ENCODE measurements around the gene SLC35A3. TPM values are rescaled to one million over a fixed set of nuclear protein-coding genes. Genes with fewer than 3 reads are reported as not detected.

Gene SLC35A3
- total RNA-seq, 2 donors from 2014 or later = 23.2 to 32.0 TPM

DNA sequence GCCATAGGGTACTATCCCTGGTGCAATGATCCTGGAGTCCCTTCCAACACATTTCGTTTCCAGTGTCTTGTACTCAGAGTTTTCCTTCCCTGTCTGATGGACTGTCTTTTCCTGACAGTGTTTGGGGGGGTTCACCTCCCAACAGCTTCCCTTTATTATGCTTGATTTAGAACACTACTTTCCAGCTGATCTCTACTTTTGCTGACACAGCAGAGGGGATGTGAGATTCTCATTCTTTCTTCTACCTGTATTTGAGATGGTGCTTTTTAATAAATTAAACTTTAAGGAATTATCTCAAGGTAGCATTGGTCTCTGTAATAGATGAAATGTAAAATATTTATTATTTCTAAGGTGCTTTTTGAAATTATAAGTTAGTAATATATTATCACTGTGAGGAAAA, 41.0 kb downstream of the SLC35A3 start:
- TF ChIP-seq, protein P1, sequence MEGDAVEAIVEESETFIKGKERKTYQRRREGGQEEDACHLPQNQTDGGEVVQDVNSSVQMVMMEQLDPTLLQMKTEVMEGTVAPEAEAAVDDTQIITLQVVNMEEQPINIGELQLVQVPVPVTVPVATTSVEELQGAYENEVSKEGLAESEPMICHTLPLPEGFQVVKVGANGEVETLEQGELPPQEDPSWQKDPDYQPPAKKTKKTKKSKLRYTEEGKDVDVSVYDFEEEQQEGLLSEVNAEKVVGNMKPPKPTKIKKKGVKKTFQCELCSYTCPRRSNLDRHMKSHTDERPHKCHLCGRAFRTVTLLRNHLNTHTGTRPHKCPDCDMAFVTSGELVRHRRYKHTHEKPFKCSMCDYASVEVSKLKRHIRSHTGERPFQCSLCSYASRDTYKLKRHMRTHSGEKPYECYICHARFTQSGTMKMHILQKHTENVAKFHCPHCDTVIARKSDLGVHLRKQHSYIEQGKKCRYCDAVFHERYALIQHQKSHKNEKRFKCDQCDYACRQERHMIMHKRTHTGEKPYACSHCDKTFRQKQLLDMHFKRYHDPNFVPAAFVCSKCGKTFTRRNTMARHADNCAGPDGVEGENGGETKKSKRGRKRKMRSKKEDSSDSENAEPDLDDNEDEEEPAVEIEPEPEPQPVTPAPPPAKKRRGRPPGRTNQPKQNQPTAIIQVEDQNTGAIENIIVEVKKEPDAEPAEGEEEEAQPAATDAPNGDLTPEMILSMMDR (IDR thresholded peaks at IDR 0.05) = no peak
- DNase-seq (ENCODE audit: low spot score) (no peak), ATAC-seq (ENCODE audit: insufficient number of reproducible peaks, low FRiP score, low read depth) (no peak)
- Histone ChIP-seq H3K4me3 (no peak overlapping the region), H3K27me3 (replicated peaks; ENCODE audit: insufficient read depth) (no peaks in the 10 kb centered on the region), H3K9me3 (no peaks in the 10 kb centered on the region), H3K27ac (no peak overlapping the region), H3K36me3 (peaks cover 6% of the 10 kb centered on the region), H3K4me1 (ENCODE audit: control insufficient read depth in 1 of 2, low read depth in 2 of 2) (no peaks in the 10 kb centered on the region)

DNA sequence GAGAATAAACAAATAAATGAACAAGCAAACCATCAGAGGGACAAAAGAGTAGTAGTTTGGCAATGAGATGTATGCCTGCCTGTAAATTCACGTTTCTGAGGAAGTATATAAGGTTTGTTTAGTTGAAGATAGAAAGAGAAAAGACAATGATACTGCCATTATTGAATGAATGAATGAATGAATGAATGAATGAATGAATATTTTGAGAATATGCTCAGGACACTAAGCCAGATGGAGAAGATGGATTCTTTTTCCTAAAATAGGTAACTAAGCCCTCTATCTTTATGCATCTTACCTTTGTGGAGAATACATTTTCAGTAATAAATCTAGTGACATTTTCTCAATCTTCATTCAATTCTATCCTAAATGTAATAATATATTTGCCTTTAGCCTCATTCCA, 49.4 kb downstream of the SLC35A3 start:
- ATAC-seq (ENCODE audit: insufficient number of reproducible peaks, low FRiP score, low read depth) (no peak), DNase-seq (ENCODE audit: low spot score) (no peak)
- Histone ChIP-seq H3K27ac (no peak overlapping the region), H3K9me3 (no peaks in the 10 kb centered on the region), H3K4me1 (ENCODE audit: control insufficient read depth in 1 of 2, low read depth in 2 of 2) (no peaks in the 10 kb centered on the region), H3K27me3 (replicated peaks; ENCODE audit: insufficient read depth) (no peaks in the 10 kb centered on the region), H3K36me3 (no peaks in the 10 kb centered on the region), H3K4me3 (no peak overlapping the region)
- TF ChIP-seq, protein P1 (IDR thresholded peaks at IDR 0.05) = no peak

DNA sequence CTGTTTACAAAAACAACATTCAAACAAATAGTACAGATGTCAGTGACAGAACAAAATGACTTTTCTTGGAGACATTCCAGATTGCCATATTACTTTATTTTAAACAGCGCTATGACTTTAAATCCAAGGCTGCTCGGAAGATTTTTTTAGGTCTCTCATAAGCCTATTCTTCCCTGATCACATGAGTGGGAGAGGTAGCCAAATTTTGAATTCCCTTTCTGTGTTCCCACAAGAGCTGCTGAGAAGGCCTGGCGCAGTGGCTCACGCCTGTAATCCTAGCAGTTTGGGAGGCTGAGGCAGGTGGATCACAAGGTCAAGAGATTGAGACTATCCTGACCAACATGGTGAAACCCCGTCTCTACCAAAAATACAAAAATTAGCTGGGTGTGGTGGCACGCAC, 53.7 kb downstream of the SLC35A3 start:
- ATAC-seq (ENCODE audit: insufficient number of reproducible peaks, low FRiP score, low read depth) (no peak), DNase-seq (ENCODE audit: low spot score) (no peak)
- TF ChIP-seq, protein P1 (IDR thresholded peaks at IDR 0.05) = no peak
- no peaks in the 10 kb centered on the region for H3K9me3 ChIP-seq
- H3K4me3 ChIP-seq = no peak overlapping the region
- no peaks in the 10 kb centered on the region for H3K4me1 ChIP-seq (ENCODE audit: control insufficient read depth in 1 of 2, low read depth in 2 of 2)
- no peaks in the 10 kb centered on the region for H3K27me3 ChIP-seq (replicated peaks; ENCODE audit: insufficient read depth)
- H3K27ac ChIP-seq = no peak overlapping the region
- H3K36me3 ChIP-seq = no peaks in the 10 kb centered on the region

DNA sequence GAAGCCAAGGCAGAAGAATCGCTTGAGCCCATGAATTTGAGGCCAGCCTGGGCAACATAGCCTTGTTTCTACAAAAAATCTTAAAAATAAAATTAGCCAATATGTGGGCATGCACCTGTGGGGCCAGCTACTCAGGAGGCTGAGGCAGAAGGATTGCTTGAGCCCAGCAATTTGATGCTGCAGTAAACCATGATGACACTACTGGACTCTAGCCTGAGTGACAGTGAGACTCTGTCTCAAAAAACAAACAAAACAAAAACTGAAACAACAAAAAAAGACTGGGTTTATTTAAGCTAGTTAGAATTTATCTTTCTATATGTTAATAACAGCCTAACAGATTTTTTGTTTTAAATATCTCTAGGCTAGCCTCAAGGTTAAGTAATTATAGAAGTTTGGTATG, 57.4 kb downstream of the SLC35A3 start:
- Histone ChIP-seq H3K9me3 (no peaks in the 10 kb centered on the region), H3K36me3 (no peaks in the 10 kb centered on the region), H3K27ac (no peak overlapping the region), H3K4me1 (ENCODE audit: control insufficient read depth in 1 of 2, low read depth in 2 of 2) (no peaks in the 10 kb centered on the region), H3K27me3 (replicated peaks; ENCODE audit: insufficient read depth) (no peaks in the 10 kb centered on the region), H3K4me3 (no peak overlapping the region)
- TF ChIP-seq, protein P1 (IDR thresholded peaks at IDR 0.05) = no peak
- DNase-seq (ENCODE audit: low spot score) = no peak
- no peak for ATAC-seq (ENCODE audit: insufficient number of reproducible peaks, low FRiP score, low read depth)

DNA sequence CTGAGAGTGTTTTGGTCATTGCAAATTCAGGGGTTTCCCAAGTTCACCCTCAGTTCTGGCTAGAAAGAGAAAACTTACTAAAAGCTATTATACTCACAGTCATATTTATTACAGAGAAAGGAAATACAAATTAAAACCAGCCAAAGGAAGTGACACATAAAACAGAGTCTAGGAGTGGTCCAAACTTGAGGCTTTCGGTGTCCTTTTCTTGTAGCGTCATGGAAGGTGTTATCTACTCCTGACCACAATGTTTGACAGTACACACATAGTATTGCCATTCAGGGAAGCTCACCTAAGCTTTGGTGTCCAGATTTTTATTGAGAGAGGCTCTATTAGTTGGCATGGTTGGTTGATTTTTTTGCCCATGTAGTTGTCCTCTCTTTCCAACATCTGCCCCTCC, 59.0 kb downstream of the SLC35A3 start:
- Histone ChIP-seq H3K4me3 (no peak overlapping the region), H3K27ac (no peak overlapping the region), H3K36me3 (no peaks in the 10 kb centered on the region), H3K9me3 (no peaks in the 10 kb centered on the region), H3K4me1 (ENCODE audit: control insufficient read depth in 1 of 2, low read depth in 2 of 2) (no peaks in the 10 kb centered on the region), H3K27me3 (replicated peaks; ENCODE audit: insufficient read depth) (no peaks in the 10 kb centered on the region)
- DNase-seq (ENCODE audit: low spot score) (no peak), ATAC-seq (ENCODE audit: insufficient number of reproducible peaks, low FRiP score, low read depth) (no peak)
- TF ChIP-seq, protein P1 (IDR thresholded peaks at IDR 0.05) = no peak
